Large intestine (tissue), 3 donors: ENCODE results near the gene CLDN5. TPM values are rescaled to one million over a fixed set of nuclear protein-coding genes. Genes with fewer than 3 reads are reported as not detected.

ENCODE experiments used
- DNase-seq, 2 donors: peaks; one replicate each; pipeline versions ENCODE4 v3.0.0 to v3.0.0-alpha.2; 2013
- H3K27ac ChIP-seq: one replicate; pipeline ENCODE4 v1.5.1; 2013; ENCODE audit warnings: low read length
- H3K27me3 ChIP-seq: 2 replicates; pipeline ENCODE4 v1.6.1; 2013; ENCODE audit warnings: low read length; ENCODE audit not compliant: control insufficient read depth, insufficient read depth
- H3K36me3 ChIP-seq: 2 replicates; pipeline ENCODE4 v1.6.1; 2013; ENCODE audit warnings: low read length; ENCODE audit not compliant: control insufficient read depth, insufficient read depth
- H3K4me1 ChIP-seq: one replicate; pipeline ENCODE4 v1.6.1; 2013; ENCODE audit warnings: low read length; ENCODE audit not compliant: control insufficient read depth, insufficient read depth
- H3K4me3 ChIP-seq: one replicate; pipeline ENCODE4 v1.5.1; 2013; ENCODE audit warnings: low read length
- H3K9me3 ChIP-seq: one replicate; pipeline ENCODE4 v1.6.1; 2013; ENCODE audit warnings: mild to moderate bottlenecking, low read depth, low read length, moderate library complexity; ENCODE audit not compliant: control insufficient read depth
- WGBS: methylation state at CpG from one replicate; pipeline ENCODE4 v1.1.5; 2013; ENCODE audit warnings: low lambda C conversion rate; ENCODE audit not compliant: insufficient coverage; 5-methylcytosine and 5-hydroxymethylcytosine counted together
- polyA plus RNA-seq: library from polyadenylated mRNA; unstranded; fragments of 120-200 nt; gene quantifications from one replicate; pipeline ENCODE4 v1.2.1, GENCODE V29; 2013

Gene CLDN5
- polyA plus RNA-seq, 1 donor, result 12.4 TPM

- no peaks in the 10 kb centered on the region for H3K9me3 ChIP-seq
- WGBS, result no CpG with 5 or more reads among the region's 5 CpGs
- no peaks in the 10 kb centered on the region for H3K27me3 ChIP-seq
- H3K27ac ChIP-seq, result no peak overlapping the region
- no peak for DNase-seq
- H3K4me1 ChIP-seq, result no peaks in the 10 kb centered on the region
- no peaks in the 10 kb centered on the region for H3K36me3 ChIP-seq
- no peak overlapping the region for H3K4me3 ChIP-seq
These were observed 18.5 kb downstream of the CLDN5 start for GRCh38 chr22:19505735-19506126.

- no peak for DNase-seq
- Histone ChIP-seq H3K27ac (no peak overlapping the region), H3K4me3 (no peak overlapping the region), H3K27me3 (no peaks in the 10 kb centered on the region), H3K9me3 (no peaks in the 10 kb centered on the region), H3K36me3 (no peaks in the 10 kb centered on the region), H3K4me1 (no peaks in the 10 kb centered on the region)
- no CpG with 5 or more reads among the region's 18 CpGs for WGBS
These were observed 19.1 kb downstream of the CLDN5 start for GRCh38 chr22:19504900-19505734.

GRCh38 chr22:19503869-19504268 lies 20.3 kb downstream of the CLDN5 start:
- Histone ChIP-seq H3K36me3 (no peaks in the 10 kb centered on the region), H3K27me3 (no peaks in the 10 kb centered on the region), H3K4me3 (no peak overlapping the region), H3K27ac (no peak overlapping the region), H3K9me3 (no peaks in the 10 kb centered on the region), H3K4me1 (no peaks in the 10 kb centered on the region)
- WGBS, result no CpG with 5 or more reads among the region's 9 CpGs
- no peak for DNase-seq

- Histone ChIP-seq H3K4me3 (no peak overlapping the region), H3K9me3 (no peaks in the 10 kb centered on the region), H3K27me3 (no peaks in the 10 kb centered on the region), H3K4me1 (no peaks in the 10 kb centered on the region), H3K27ac (no peak overlapping the region), H3K36me3 (no peaks in the 10 kb centered on the region)
- no peak for DNase-seq
- WGBS, result no CpG with 5 or more reads among the region's 7 CpGs
These were observed 20.8 kb downstream of the CLDN5 start for GRCh38 chr22:19503367-19503766.

- WGBS, result 90% methylated on average over 3 of the region's 3 CpGs
- Histone ChIP-seq H3K27me3 (no peaks in the 10 kb centered on the region), H3K9me3 (no peaks in the 10 kb centered on the region)
These were observed 22.2 kb downstream of the CLDN5 start for GRCh38 chr22:19501897-19502447.

GRCh38 chr22:19499880-19500242 lies 24.3 kb downstream of the CLDN5 start:
- H3K27ac ChIP-seq, result no peak overlapping the region
- H3K4me3 ChIP-seq, result no peak overlapping the region
- H3K4me1 ChIP-seq, result no peaks in the 10 kb centered on the region
- H3K27me3 ChIP-seq, result no peaks in the 10 kb centered on the region
- no peaks in the 10 kb centered on the region for H3K9me3 ChIP-seq
- no CpG with 5 or more reads among the region's 4 CpGs for WGBS
- no peak for DNase-seq
- no peaks in the 10 kb centered on the region for H3K36me3 ChIP-seq

More at GRCh38 chr22:19501897-19502447, 22.2 kb downstream of the CLDN5 start:
- Histone ChIP-seq H3K36me3 (no peaks in the 10 kb centered on the region), H3K4me3 (no peak overlapping the region), H3K4me1 (no peaks in the 10 kb centered on the region), H3K27ac (no peak overlapping the region)
- DNase-seq, result no peak

GRCh38 chr22:19499236-19499879 lies 24.9 kb downstream of the CLDN5 start:
- Histone ChIP-seq H3K4me1 (no peaks in the 10 kb centered on the region), H3K9me3 (no peaks in the 10 kb centered on the region), H3K4me3 (no peak overlapping the region), H3K36me3 (no peaks in the 10 kb centered on the region), H3K27ac (no peak overlapping the region), H3K27me3 (no peaks in the 10 kb centered on the region)
- no CpG with 5 or more reads among the region's 7 CpGs for WGBS
- no peak for DNase-seq

GRCh38 chr22:19498866-19499190 lies 25.4 kb downstream of the CLDN5 start:
- DNase-seq, result no peak
- H3K27ac ChIP-seq, result no peak overlapping the region
- H3K27me3 ChIP-seq, result no peaks in the 10 kb centered on the region
- H3K4me3 ChIP-seq, result no peak overlapping the region
- no peaks in the 10 kb centered on the region for H3K9me3 ChIP-seq
- no CpG with 5 or more reads among the region's 3 CpGs for WGBS
- peaks cover 3% of the 10 kb centered on the region for H3K36me3 ChIP-seq
- H3K4me1 ChIP-seq, result no peaks in the 10 kb centered on the region

- H3K36me3 ChIP-seq, result peaks cover 3% of the 10 kb centered on the region
- no peak overlapping the region for H3K4me3 ChIP-seq
- no CpG with 5 or more reads among the region's 7 CpGs for WGBS
- H3K9me3 ChIP-seq, result no peaks in the 10 kb centered on the region
- no peaks in the 10 kb centered on the region for H3K4me1 ChIP-seq
- DNase-seq, result no peak
- no peaks in the 10 kb centered on the region for H3K27me3 ChIP-seq
- H3K27ac ChIP-seq, result no peak overlapping the region
These were observed 25.9 kb downstream of the CLDN5 start for GRCh38 chr22:19498154-19498865.

- H3K27me3 ChIP-seq, result no peaks in the 10 kb centered on the region
- no peak overlapping the region for H3K27ac ChIP-seq
- H3K36me3 ChIP-seq, result peaks cover 3% of the 10 kb centered on the region
- no peaks in the 10 kb centered on the region for H3K4me1 ChIP-seq
- no peak for DNase-seq
- no peak overlapping the region for H3K4me3 ChIP-seq
- WGBS, result no CpG with 5 or more reads among the region's 3 CpGs
- no peaks in the 10 kb centered on the region for H3K9me3 ChIP-seq
These were observed 27.0 kb downstream of the CLDN5 start for GRCh38 chr22:19497245-19497644.
